Erythroblast (primary cell): ENCODE data around the gene CALN1.

Experiments used
- GATA1 ChIP-seq: IDR thresholded peaks from 2 replicates; pipeline ENCODE4 v1.6.1; 2011; ENCODE audit warnings: low read depth, mild to moderate bottlenecking, control low read depth, low read length, moderate library complexity
- POLR2A ChIP-seq: IDR thresholded peaks from 2 replicates; pipeline ENCODE4 v1.6.1; 2011; ENCODE audit warnings: mild to moderate bottlenecking, low read length

GRCh38 chr7:72413886-72414285 is 1.7 kb upstream of the CALN1 start:
- TF ChIP-seq POLR2A: no peak
- TF ChIP-seq GATA1: no peak
